NT2/D1 (cell line): Measurements from ENCODE around the gene RESP18.
A peak's percentile ranks its signal among the peaks of the same experiment; 100 is the strongest.

Experiments used
- DNase-seq: peaks from one replicate; pipeline ENCODE4 v3.0.0-alpha.2; 2011; ENCODE audit warnings: low read depth, low spot score
- H3K27me3 ChIP-seq: 2 replicates; pipeline ENCODE4 v1.6.0; 2011; ENCODE audit warnings: mild to moderate bottlenecking; ENCODE audit not compliant: insufficient read length, insufficient read depth
- H3K36me3 ChIP-seq: 2 replicates; pipeline ENCODE4 v1.6.1; 2011; ENCODE audit warnings: mild to moderate bottlenecking, low read length, mixed read lengths; ENCODE audit not compliant: insufficient read depth, insufficient read length
- H3K4me1 ChIP-seq: 2 replicates; pipeline ENCODE4 v1.5.1; 2011; ENCODE audit not compliant: insufficient read depth, insufficient read length
- H3K4me3 ChIP-seq: 2 replicates; pipeline ENCODE4 v1.5.1; 2011; ENCODE audit warnings: low read depth; ENCODE audit not compliant: insufficient read length
- H3K9ac ChIP-seq: 2 replicates; pipeline ENCODE4 v1.6.0; 2011; ENCODE audit warnings: low read depth; ENCODE audit not compliant: insufficient read length
- H3K9me3 ChIP-seq: 2 replicates; pipeline ENCODE4 v1.5.1; 2011; ENCODE audit warnings: mild to moderate bottlenecking, low read length; ENCODE audit not compliant: insufficient read depth
- SUZ12 ChIP-seq: IDR thresholded peaks from 2 replicates; pipeline ENCODE4 v1.6.1; 2011; ENCODE audit not compliant: insufficient read length, insufficient read depth; ENCODE audit errors: extremely low read depth
- YY1 ChIP-seq: IDR thresholded peaks from 2 replicates; pipeline ENCODE4 v1.6.1; 2011; ENCODE audit not compliant: insufficient read length, insufficient read depth
- ZNF274 ChIP-seq: IDR thresholded peaks from 2 replicates; pipeline ENCODE4 v1.6.1; 2011; ENCODE audit warnings: mild to moderate bottlenecking, low read depth, low read length

The RESP18 gene

GRCh38 chr2:219284501-219285372 lies 47.8 kb downstream of the RESP18 start:
- Histone ChIP-seq H3K36me3 (peaks cover 67% of the 10 kb centered on the region), H3K4me1 (peaks cover 14% of the 10 kb centered on the region), H3K9me3 (no peaks in the 10 kb centered on the region), H3K9ac (no peak overlapping the region), H3K4me3 (no peak overlapping the region), H3K27me3 (no peaks in the 10 kb centered on the region)
- TF ChIP-seq YY1 (no peak), ZNF274 (no peak), SUZ12 (no peak)
- no peak for DNase-seq

GRCh38 chr2:219282943-219283581 lies 49.5 kb downstream of the RESP18 start:
- no peak for DNase-seq
- Histone ChIP-seq H3K4me1 (peaks cover 17% of the 10 kb centered on the region), H3K27me3 (no peaks in the 10 kb centered on the region), H3K4me3 (no peak overlapping the region), H3K9ac (no peak overlapping the region), H3K9me3 (no peaks in the 10 kb centered on the region), H3K36me3 (peaks cover 67% of the 10 kb centered on the region)
- no peak for TF ChIP-seq YY1
- TF ChIP-seq ZNF274: no peak
- TF ChIP-seq SUZ12: no peak

- H3K9me3 ChIP-seq: no peaks in the 10 kb centered on the region
- H3K36me3 ChIP-seq: peaks cover 67% of the 10 kb centered on the region
- no peaks in the 10 kb centered on the region for H3K27me3 ChIP-seq
- H3K4me1 ChIP-seq: peaks cover 14% of the 10 kb centered on the region
- TF ChIP-seq ZNF274 (no peak), SUZ12 (no peak), YY1 (no peak)
- no peak for DNase-seq
- no peak overlapping the region for H3K4me3 ChIP-seq
- no peak overlapping the region for H3K9ac ChIP-seq
Measured at GRCh38 chr2:219282375-219282774, 50.2 kb downstream of the RESP18 start.

- peaks cover 62% of the 10 kb centered on the region for H3K36me3 ChIP-seq
- no peak for TF ChIP-seq SUZ12
- no peak for TF ChIP-seq ZNF274
- TF ChIP-seq YY1: no peak
Measured at GRCh38 chr2:219281588-219281987, 51.0 kb downstream of the RESP18 start.

GRCh38 chr2:219280651-219281050 lies 51.9 kb downstream of the RESP18 start:
- DNase-seq: no peak
- H3K9me3 ChIP-seq: no peaks in the 10 kb centered on the region
- no peak overlapping the region for H3K4me3 ChIP-seq
- H3K9ac ChIP-seq: no peak overlapping the region
- peaks cover 54% of the 10 kb centered on the region for H3K36me3 ChIP-seq
- H3K27me3 ChIP-seq: no peaks in the 10 kb centered on the region
- TF ChIP-seq YY1: no peak
- H3K4me1 ChIP-seq: peaks cover 12% of the 10 kb centered on the region

More at GRCh38 chr2:219281588-219281987, 51.0 kb downstream of the RESP18 start:
- no peaks in the 10 kb centered on the region for H3K9me3 ChIP-seq
- H3K4me3 ChIP-seq: no peak overlapping the region
- DNase-seq: no peak
- peaks cover 12% of the 10 kb centered on the region for H3K4me1 ChIP-seq
- no peaks in the 10 kb centered on the region for H3K27me3 ChIP-seq
- H3K9ac ChIP-seq: no peak overlapping the region

- H3K27me3 ChIP-seq: no peaks in the 10 kb centered on the region
- H3K36me3 ChIP-seq: peaks cover 48% of the 10 kb centered on the region
- TF ChIP-seq ZNF274 (no peak), YY1 (no peak), SUZ12 (no peak)
- H3K9me3 ChIP-seq: no peaks in the 10 kb centered on the region
- no peak for DNase-seq
- H3K4me1 ChIP-seq: peaks cover 12% of the 10 kb centered on the region
- H3K9ac ChIP-seq: peak overlapping the region; percentile 76
- peak overlapping the region; percentile 61 for H3K4me3 ChIP-seq
Measured at GRCh38 chr2:219279916-219280516, 52.5 kb downstream of the RESP18 start.
